Prostate gland (tissue), 2 donors: ENCODE results near the gene PTPN13.

ENCODE experiments used
- POLR2A ChIP-seq: fragments of 450-650 bp; IDR thresholded peaks from one replicate; pipeline ENCODE4 v1.6.1; 2016; ENCODE audit warnings: antibody characterized with exemption, mild to moderate bottlenecking
- POLR2AphosphoS5 ChIP-seq: sonication (generic); formaldehyde crosslinking; IDR thresholded peaks from one replicate; pipeline ENCODE4 v1.6.1; 2017; ENCODE audit warnings: antibody characterized with exemption
- TF ChIP-seq, protein P1 (sequence below), 4 experiments: fragments of 200-600 bp in 2 of 4; fragments of 450-650 bp in 2 of 4; sonication (generic) in 2 of 4; IDR thresholded peaks; 1 replicate in 3 of 4; 2 replicates in 1 of 4; pipeline ENCODE4 v1.5.1; 2016 to 2019; ENCODE audit warnings: antibody characterized with exemption in 4 of 4, mild to moderate bottlenecking in 2 of 4, moderate library complexity in 2 of 4

DNA sequence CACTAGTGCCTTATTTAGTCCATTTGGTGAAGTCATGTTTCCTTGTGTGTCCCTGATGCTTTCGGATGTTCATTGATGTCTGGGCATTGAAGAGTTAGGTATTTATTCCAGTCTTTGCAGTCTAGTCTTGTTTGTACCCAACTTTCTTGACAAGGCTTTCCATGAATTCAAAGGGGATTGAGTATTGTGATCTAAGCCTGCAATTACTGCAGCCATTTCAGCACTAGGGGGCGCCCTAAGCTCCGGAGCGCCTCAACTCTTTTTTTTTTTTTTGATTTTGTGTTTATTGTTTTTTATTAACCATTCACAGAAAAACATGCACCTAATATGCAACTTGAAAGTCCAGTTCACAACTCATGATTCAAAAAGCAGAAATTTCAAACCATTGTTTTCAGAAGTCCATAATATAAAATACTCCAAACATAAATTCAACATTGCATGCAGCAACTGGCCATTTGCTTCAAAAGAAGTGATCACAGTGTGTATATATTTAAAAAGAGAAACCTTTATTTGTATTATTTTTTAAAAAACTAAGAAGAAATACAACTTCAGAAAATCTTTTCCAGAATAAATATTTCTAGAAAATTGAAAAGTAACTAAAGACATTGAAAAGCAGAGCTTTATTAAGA lies 59.2 kb downstream of the PTPN13 start:
- TF ChIP-seq, protein P1, sequence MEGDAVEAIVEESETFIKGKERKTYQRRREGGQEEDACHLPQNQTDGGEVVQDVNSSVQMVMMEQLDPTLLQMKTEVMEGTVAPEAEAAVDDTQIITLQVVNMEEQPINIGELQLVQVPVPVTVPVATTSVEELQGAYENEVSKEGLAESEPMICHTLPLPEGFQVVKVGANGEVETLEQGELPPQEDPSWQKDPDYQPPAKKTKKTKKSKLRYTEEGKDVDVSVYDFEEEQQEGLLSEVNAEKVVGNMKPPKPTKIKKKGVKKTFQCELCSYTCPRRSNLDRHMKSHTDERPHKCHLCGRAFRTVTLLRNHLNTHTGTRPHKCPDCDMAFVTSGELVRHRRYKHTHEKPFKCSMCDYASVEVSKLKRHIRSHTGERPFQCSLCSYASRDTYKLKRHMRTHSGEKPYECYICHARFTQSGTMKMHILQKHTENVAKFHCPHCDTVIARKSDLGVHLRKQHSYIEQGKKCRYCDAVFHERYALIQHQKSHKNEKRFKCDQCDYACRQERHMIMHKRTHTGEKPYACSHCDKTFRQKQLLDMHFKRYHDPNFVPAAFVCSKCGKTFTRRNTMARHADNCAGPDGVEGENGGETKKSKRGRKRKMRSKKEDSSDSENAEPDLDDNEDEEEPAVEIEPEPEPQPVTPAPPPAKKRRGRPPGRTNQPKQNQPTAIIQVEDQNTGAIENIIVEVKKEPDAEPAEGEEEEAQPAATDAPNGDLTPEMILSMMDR (IDR thresholded peaks at IDR 0.05) = no peak
- TF ChIP-seq POLR2A (no peak), POLR2AphosphoS5 (no peak)
